Karpas-422 (cell line): Measurements from ENCODE around the gene ZNF70. TPM values are rescaled to one million over a fixed set of nuclear protein-coding genes. Genes with fewer than 3 reads are reported as not detected.
A peak's percentile ranks its signal among the peaks of the same experiment; 100 is the strongest.

Experiments
- DNase-seq: peaks from one replicate; pipeline ENCODE4 v3.0.0-alpha.2; 2015
- H2AFZ ChIP-seq: fragments of 200-600 bp; sonication (generic); 2 replicates; pipeline ENCODE4 v1.6.1; 2014; ENCODE audit warnings: antibody characterized with exemption, low read length, mixed read lengths
- H3K27ac ChIP-seq: fragments of 200-600 bp; sonication (generic); 2 replicates; pipeline ENCODE4 v1.5.1; 2014; ENCODE audit warnings: mild to moderate bottlenecking, low read length, moderate library complexity
- H3K27me3 ChIP-seq: fragments of 200-600 bp; sonication (generic); 2 replicates; pipeline ENCODE4 v1.6.1; 2014; ENCODE audit warnings: low read length, mixed read lengths
- H3K36me3 ChIP-seq: fragments of 200-600 bp; sonication (generic); 2 replicates; pipeline ENCODE4 v1.6.1; 2014; ENCODE audit warnings: low read length, mixed read lengths; ENCODE audit not compliant: insufficient read depth
- H3K4me1 ChIP-seq: fragments of 200-600 bp; sonication (generic); 2 replicates; pipeline ENCODE4 v1.6.1; 2014; ENCODE audit warnings: mild to moderate bottlenecking, low read length, mixed read lengths
- H3K4me2 ChIP-seq: fragments of 200-600 bp; sonication (generic); 2 replicates; pipeline ENCODE4 v1.6.1; 2014; ENCODE audit warnings: low read length, low read depth, mild to moderate bottlenecking; ENCODE audit not compliant: poor library complexity, severe bottlenecking
- H3K4me3 ChIP-seq: fragments of 200-600 bp; sonication (generic); 2 replicates; pipeline ENCODE4 v1.5.1; 2014; ENCODE audit warnings: mild to moderate bottlenecking, antibody characterized with exemption, low read length, mixed read lengths
- H3K79me2 ChIP-seq: fragments of 200-600 bp; sonication (generic); 2 replicates; pipeline ENCODE4 v1.6.1; 2014; ENCODE audit warnings: mild to moderate bottlenecking, low read length, mixed read lengths
- H3K9ac ChIP-seq: fragments of 200-600 bp; sonication (generic); 2 replicates; pipeline ENCODE4 v1.6.0; 2014; ENCODE audit warnings: low read length
- H3K9me2 ChIP-seq: fragments of 200-600 bp; sonication (generic), shearing (Covaris generic); replicated peaks from 2 replicates; pipeline ENCODE4 v1.6.0; 2014; ENCODE audit warnings: mild to moderate bottlenecking, low read length, moderate library complexity; ENCODE audit not compliant: insufficient read depth
- H3K9me3 ChIP-seq: fragments of 300-700, 200-600 bp; sonication (generic); 2 replicates; pipeline ENCODE4 v1.6.1; 2014; ENCODE audit warnings: low read length, mixed read lengths
- H4K20me1 ChIP-seq: fragments of 200-600 bp; sonication (generic); 2 replicates; pipeline ENCODE4 v1.6.1; 2014; ENCODE audit warnings: mild to moderate bottlenecking, antibody characterized with exemption, low read length, low read depth; ENCODE audit not compliant: insufficient read depth
- total RNA-seq: library from RNA; depleted of rRNA; stranded (reverse); fragments of >200 nt; shearing (Covaris generic); gene quantifications from 2 replicates; pipeline ENCODE4 v1.2.3, GENCODE V29; 2014; ENCODE audit warnings: low replicate concordance

Gene ZNF70
- total RNA-seq, 1 experiment from 2014 or later = 8.5 TPM

- no peaks in the 10 kb centered on the region for H3K27me3 ChIP-seq
- peaks cover 20% of the 10 kb centered on the region; the same call in 1 of the 2 replicates for H3K79me2 ChIP-seq
- H2AFZ ChIP-seq = no peak overlapping the region
- H3K4me3 ChIP-seq = no peak overlapping the region
- H3K9me2 ChIP-seq = no peaks in the 10 kb centered on the region
- no peak overlapping the region for H3K9ac ChIP-seq
- DNase-seq = peak; percentile 49
- H3K4me1 ChIP-seq = peaks cover 30% of the 10 kb centered on the region
- no peak overlapping the region for H3K27ac ChIP-seq
- H3K36me3 ChIP-seq = 0 out of 2 replicates have a peak, but pooled peaks cover 7% of the 10 kb centered on the region
- H3K9me3 ChIP-seq = no peaks in the 10 kb centered on the region
- H3K4me2 ChIP-seq = no peak overlapping the region
- H4K20me1 ChIP-seq = peaks cover 4% of the 10 kb centered on the region; the same call in 1 of the 2 replicates
Measured at GRCh38 chr22:23775779-23776375, 25.0 kb upstream of the ZNF70 start.

DNA sequence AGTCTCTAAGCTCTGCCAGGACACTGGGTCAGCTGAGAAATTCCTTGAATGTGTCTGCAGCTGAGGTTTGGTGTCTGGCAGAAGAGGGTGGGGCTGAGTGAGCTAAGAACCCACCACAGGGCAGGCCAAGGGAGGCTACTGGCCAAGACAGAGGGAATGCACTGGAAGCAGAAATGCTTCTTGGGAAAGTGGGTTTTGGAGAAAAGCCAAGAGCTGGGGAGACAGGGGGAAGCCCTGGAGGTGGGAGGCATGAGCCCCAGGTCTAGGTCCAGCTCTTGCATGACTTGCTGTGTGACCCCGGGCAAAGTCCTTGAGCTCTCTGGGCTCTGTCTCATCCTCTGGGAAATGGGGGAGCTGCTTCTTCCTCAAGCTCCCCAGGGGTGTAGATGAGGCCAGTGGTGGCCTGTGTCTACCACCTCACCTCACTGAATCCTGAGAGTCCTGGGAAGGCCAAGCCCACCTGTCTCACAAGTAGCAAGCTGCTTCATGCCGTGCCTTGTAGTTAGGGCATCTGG is 24.1 kb upstream of the ZNF70 start:
- no peak overlapping the region for H3K4me3 ChIP-seq
- H3K4me2 ChIP-seq = no peak overlapping the region
- peak; percentile 55 for DNase-seq
- H2AFZ ChIP-seq = no peak overlapping the region
- 0 out of 2 replicates have a peak, but pooled peaks cover 2% of the 10 kb centered on the region for H3K36me3 ChIP-seq
- no peaks in the 10 kb centered on the region for H3K27me3 ChIP-seq
- peaks cover 4% of the 10 kb centered on the region; the same call in 1 of the 2 replicates for H4K20me1 ChIP-seq
- 0 out of 2 replicates have a peak overlapping the region, but pooled peaks have one; percentile 15 for H3K9ac ChIP-seq
- peaks cover 20% of the 10 kb centered on the region; the same call in 1 of the 2 replicates for H3K79me2 ChIP-seq
- peaks cover 38% of the 10 kb centered on the region for H3K4me1 ChIP-seq
- H3K9me3 ChIP-seq = no peaks in the 10 kb centered on the region
- peak overlapping the region; percentile 32; the same call in 1 of the 2 replicates for H3K27ac ChIP-seq
- H3K9me2 ChIP-seq = no peaks in the 10 kb centered on the region

DNA sequence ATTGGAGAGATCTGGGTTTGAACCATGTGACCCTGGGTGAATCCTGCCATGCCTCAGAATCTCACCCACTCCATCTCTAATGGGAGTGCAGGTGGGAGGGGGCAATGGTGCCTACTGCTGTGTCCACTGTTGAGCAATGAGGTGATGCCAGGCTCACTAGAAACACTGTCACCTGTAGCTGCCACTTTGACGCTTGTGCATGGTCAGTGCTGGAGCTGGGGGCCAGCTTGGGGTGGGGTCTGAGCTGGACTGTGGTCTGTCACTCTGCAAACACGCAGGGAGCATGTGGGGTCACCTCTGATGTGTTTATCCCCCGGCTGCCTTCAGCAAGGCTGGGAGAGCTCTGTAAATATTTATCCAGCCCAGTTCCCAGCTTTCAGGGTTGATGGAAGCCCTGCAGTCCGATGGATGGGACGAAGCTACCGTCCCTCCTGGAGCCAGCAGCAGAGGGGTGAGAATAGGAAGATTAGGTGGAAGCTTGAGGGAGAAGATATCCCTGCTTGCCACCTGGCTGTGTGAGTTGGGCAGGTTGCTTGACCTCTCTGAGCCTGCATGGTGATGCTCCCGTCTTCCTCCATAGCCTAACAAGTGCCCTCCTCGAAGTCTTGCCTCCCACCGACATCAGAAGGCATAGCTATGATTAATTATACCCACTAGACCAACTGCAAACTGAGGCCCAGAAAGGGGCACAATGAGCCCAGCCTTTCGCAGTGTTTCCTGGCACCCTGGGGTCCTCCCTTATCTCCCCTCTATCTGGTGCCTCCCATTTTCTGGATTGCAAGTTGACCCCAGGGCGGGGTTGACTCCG is 23.4 kb upstream of the ZNF70 start:
- peaks cover 44% of the 10 kb centered on the region for H3K4me1 ChIP-seq
- H3K4me2 ChIP-seq = peak overlapping the region; percentile 68
- peak overlapping the region; percentile 81 for H3K27ac ChIP-seq
- no peaks in the 10 kb centered on the region for H3K36me3 ChIP-seq
- DNase-seq = peak; percentile 45
- peaks cover 4% of the 10 kb centered on the region; the same call in 1 of the 2 replicates for H4K20me1 ChIP-seq
- no peaks in the 10 kb centered on the region for H3K27me3 ChIP-seq
- H3K9me3 ChIP-seq = no peaks in the 10 kb centered on the region
- H3K9ac ChIP-seq = peak overlapping the region; percentile 92
- H3K79me2 ChIP-seq = peaks cover 20% of the 10 kb centered on the region; the same call in 1 of the 2 replicates
- H3K4me3 ChIP-seq = peak overlapping the region; percentile 87; the same call in 1 of the 2 replicates
- no peaks in the 10 kb centered on the region for H3K9me2 ChIP-seq
- no peak overlapping the region for H2AFZ ChIP-seq

DNA sequence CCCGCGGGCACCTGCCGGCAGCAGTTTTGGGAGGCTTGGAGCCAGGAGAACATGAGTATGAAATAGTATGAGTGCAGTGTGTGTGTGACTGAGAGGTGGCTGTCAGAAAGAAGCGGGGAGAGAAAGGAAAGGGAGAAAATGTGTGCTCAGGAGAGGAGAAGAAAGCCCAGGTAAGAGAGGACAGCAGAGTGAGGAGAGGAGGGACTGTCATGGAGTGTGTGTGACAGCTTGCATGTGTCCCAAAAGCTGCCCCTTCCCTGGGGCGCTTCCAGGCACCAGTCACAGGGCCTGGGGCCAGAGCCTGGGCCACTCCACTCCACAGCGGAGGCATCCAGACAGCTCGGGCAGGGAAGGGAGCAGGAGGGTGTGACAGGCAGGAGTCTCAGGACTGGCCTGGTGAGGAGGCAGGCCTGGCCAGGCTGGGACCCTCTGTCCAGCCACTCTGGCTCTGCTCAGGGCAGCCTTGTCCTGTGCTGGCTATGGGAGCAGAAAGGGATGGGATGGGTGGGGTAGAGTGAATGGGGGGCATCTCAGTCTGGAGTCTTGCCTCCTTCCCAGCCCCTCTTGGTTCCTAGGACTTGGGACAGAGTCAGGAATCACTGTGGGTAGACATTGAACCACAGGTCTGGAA is 22.7 kb upstream of the ZNF70 start:
- H3K27me3 ChIP-seq = no peaks in the 10 kb centered on the region
- DNase-seq = peak; percentile 40
- peak overlapping the region; percentile 68 for H3K4me2 ChIP-seq
- peak overlapping the region; percentile 87 for H3K4me3 ChIP-seq
- H4K20me1 ChIP-seq = peaks cover 4% of the 10 kb centered on the region; the same call in 1 of the 2 replicates
- no peak overlapping the region for H2AFZ ChIP-seq
- peak overlapping the region; percentile 92 for H3K9ac ChIP-seq
- H3K4me1 ChIP-seq = peaks cover 52% of the 10 kb centered on the region
- H3K27ac ChIP-seq = peak overlapping the region; percentile 81
- H3K9me2 ChIP-seq = no peaks in the 10 kb centered on the region
- no peaks in the 10 kb centered on the region for H3K9me3 ChIP-seq
- peaks cover 20% of the 10 kb centered on the region; the same call in 1 of the 2 replicates for H3K79me2 ChIP-seq
- H3K36me3 ChIP-seq = no peaks in the 10 kb centered on the region

- Histone ChIP-seq H3K4me2 (peak within 1 kb of the TSS; percentile 68), H3K27ac (peak within 1 kb of the TSS; percentile 97), H3K9me3 (no peaks in the 10 kb centered on the region), H3K4me1 (peaks cover 55% of the 10 kb centered on the region), H3K36me3 (no peaks in the 10 kb centered on the region), H2AFZ (peak within 1 kb of the TSS; percentile 87; the same call in 1 of the 2 replicates), H3K9ac (peak within 1 kb of the TSS; percentile 92), H3K27me3 (no peaks in the 10 kb centered on the region), H3K9me2 (no peaks in the 10 kb centered on the region), H4K20me1 (peaks cover 4% of the 10 kb centered on the region; the same call in 1 of the 2 replicates), H3K4me3 (peak within 1 kb of the TSS; percentile 87), H3K79me2 (peaks cover 24% of the 10 kb centered on the region; the same call in 1 of the 2 replicates)
- peak; percentile 89 for DNase-seq
Measured at GRCh38 chr22:23772649-23773473, 21.9 kb upstream of the ZNF70 start, which contains the start of gene MMP11. Gene MMP11 (plus strand): TSS chr22:23772849. CDS start chr22:23772871, 22 bp downstream.

DNA sequence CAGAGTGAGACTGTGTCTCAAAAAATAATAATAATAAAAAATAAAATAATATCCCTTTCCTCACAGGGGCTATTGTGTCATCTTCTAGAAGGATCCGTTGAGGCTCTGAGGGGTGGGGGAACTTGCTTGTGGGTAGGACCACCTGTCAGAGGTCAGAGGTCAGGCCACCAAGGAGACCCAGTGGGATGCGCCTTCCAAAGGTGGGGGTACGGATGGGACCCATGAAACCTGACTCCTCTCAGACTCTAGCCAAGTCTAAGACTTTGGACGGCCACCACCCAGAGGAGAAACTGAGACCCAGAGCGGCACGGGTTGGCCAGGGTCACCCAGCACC is 21.4 kb upstream of the ZNF70 start:
- Histone ChIP-seq H3K4me2 (peak overlapping the region; percentile 68), H3K27me3 (no peaks in the 10 kb centered on the region), H3K9me2 (no peaks in the 10 kb centered on the region), H3K36me3 (no peaks in the 10 kb centered on the region; the same call in 1 of the 2 replicates), H3K27ac (peak overlapping the region; percentile 97), H3K9me3 (no peaks in the 10 kb centered on the region), H3K4me1 (peaks cover 55% of the 10 kb centered on the region), H3K9ac (peak overlapping the region; percentile 92), H4K20me1 (peaks cover 4% of the 10 kb centered on the region; the same call in 1 of the 2 replicates), H2AFZ (peak overlapping the region; percentile 87; the same call in 1 of the 2 replicates), H3K4me3 (peak overlapping the region; percentile 87), H3K79me2 (peaks cover 25% of the 10 kb centered on the region)
- DNase-seq = peak; percentile 65

GRCh38 chr22:23769321-23769965 is 18.5 kb upstream of the ZNF70 start:
- H3K4me1 ChIP-seq = peaks cover 79% of the 10 kb centered on the region
- no peaks in the 10 kb centered on the region for H3K9me3 ChIP-seq
- H3K27me3 ChIP-seq = no peaks in the 10 kb centered on the region
- peaks cover 14% of the 10 kb centered on the region for H4K20me1 ChIP-seq
- H3K4me2 ChIP-seq = peak overlapping the region; percentile 87
- H3K36me3 ChIP-seq = peaks cover 24% of the 10 kb centered on the region
- peak overlapping the region; percentile 99 for H3K9ac ChIP-seq
- peak overlapping the region; percentile 88 for H3K4me3 ChIP-seq
- peak overlapping the region; percentile 97 for H3K27ac ChIP-seq
- peak overlapping the region; percentile 47; the same call in 1 of the 2 replicates for H2AFZ ChIP-seq
- H3K9me2 ChIP-seq = no peaks in the 10 kb centered on the region
- peak; percentile 67 for DNase-seq
- peaks cover 37% of the 10 kb centered on the region for H3K79me2 ChIP-seq
